NCI-H1105 treated with DMSO at 0.1 percent for 48 hours (cell line): ENCODE data around the gene CTDSP1.

Experiments
- DNase-seq: peaks from one replicate; lab custom pipeline; 2025; lab: John Stamatoyannopoulos, UW

CTDSP1 gene

DNA sequence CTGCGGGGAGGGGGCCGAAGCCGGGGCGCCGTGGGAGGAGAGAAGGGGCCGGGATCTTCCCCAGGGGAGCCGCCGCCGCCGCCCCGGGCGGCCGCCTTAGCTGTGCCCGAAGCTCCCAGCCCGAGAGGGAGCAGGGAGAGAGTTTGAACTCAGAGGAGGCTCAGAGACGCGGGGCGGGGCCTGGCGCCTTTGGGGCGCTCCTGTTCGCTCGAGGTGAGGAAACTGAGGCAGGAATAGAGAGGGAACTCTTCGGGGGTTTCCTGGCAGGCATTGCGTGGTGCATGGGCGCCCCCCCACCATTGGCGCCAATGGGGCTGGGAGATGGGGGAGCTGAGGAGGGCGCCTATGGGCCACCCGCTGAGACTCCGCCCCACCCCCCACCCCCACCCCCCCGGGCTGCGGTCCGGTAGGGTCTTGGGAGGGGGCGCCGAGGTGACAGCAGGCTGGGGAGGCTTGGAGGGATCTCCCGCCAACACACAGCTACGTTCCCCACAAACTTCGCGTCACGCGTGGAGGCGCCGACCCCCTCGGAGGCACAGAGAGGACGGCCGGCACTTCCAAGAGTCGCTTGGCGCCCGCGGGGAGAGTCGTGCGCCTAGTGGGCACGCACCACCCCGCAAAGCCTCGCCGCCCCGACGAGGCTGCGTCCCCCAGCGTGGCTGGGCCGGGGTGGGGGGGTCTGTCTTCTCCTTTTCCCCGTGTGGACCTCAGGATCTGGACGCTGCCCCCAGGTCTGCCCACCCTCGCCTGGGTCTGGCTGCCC, 680 bp downstream of the CTDSP1 start:
- no peak for DNase-seq

DNA sequence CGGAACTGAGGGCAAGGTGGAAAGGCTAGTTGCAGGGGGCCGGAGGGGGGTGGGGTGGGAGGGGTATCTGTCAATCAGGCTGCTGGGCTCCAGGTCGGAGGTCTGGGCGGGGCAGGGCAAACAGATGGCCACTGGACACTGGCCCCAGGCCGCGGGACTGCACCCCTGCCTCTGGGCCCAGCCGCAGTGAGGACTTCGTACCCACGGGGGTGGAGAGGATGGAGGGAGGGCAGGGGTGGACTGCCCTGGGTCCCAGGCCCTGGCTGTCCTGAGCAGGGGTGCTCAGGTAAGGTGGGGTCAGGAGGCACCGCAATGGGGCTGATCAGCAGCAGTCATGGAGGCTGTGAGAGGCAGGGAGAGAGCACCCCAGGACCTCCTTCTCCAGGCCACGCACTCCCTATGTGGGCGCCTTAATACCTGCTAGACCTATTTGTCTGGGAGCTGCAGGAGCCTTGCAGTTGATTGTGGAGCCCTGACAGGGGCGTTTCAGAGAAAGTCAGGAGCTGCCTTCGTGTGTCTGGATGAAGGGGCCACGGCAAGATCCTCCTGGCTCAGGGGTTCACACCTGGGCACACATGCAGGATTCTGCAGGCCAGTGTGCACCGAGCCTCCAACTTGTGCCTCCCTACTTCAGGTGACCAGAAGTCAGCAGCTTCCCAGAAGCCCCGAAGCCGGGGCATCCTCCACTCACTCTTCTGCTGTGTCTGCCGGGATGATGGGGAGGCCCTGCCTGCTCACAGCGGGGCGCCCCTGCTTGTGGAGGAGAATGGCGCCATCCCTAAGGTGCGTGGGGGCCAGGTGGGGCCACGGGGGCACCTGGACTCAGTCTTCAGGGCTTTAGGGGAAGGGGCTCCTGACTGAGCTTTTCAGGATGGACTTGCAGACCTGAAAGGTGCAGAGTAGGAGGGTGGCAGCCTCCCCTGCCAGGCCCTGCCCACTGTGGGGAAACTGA, 1.5 kb downstream of the CTDSP1 start:
- DNase-seq: no peak

DNA sequence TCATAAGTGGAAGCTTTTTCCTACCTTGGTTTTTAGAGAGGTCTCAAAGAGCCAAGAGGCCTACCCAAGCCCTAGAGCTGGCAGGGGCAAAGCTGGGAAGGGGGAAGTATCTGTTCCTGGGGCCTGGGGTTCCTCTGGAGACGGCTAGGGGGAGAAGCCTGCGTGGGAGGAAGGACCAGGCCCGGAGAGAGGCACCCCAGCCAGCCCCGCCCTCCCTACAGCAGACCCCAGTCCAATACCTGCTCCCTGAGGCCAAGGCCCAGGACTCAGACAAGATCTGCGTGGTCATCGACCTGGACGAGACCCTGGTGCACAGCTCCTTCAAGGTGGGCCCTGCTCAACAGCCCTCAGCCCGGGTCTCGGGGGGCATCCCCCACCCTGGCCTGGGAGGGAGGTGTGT, 2.2 kb downstream of the CTDSP1 start:
- DNase-seq: no peak

DNA sequence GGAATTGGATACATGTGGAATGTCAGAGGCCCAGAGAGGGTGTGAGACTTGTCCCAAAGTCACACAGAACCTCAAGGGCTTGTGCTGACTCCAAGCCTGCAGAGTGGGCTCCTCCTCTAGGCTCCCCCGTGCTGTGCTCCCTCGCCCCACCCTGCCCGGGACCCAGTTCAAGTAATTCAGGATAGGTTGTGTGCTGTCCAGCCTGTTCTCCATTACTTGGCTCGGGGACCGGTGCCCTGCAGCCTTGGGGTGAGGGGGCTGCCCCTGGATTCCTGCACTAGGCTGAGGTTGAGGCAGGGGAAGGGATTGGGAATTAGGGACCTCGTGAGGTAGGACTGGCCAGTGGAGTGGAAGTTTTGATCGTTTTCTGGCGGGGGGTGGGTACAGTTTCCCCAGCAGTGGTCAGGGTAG, 2.8 kb downstream of the CTDSP1 start:
- DNase-seq: no peak

DNA sequence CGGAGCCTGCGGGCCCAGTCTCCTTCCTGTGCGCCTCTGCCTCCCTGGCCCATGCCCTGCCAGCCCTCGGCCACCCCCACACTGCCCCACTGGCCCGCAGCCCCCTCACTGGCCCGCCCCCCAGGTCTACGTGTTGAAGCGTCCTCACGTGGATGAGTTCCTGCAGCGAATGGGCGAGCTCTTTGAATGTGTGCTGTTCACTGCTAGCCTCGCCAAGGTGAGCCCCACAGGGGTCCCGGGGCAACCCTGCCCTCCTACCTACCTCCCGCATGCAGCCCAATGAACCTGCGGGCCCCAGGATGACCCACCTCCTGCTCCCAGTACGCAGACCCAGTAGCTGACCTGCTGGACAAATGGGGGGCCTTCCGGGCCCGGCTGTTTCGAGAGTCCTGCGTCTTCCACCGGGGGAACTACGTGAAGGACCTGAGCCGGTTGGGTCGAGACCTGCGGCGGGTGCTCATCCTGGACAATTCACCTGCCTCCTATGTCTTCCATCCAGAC, 3.3 kb downstream of the CTDSP1 start:
- DNase-seq: no peak

DNA sequence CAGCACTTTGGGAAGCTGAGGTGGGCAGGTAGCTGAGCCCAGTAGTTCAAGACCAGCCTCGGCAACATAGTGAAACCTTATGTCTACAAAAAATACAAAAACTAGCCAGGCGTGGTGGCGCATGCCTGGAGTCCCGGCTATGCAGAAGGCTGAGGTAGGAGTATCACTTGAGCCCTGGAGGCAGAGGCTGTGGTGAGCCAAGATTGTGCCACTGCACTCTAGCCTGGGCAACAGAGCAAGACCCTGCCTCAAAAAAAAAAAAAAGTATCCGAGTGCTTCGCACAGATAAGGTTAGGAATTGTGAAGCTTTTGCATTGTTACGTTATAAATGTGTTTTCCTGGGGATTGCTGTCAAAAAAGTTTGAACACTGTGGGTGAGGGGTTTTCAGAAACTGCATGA, 4.1 kb downstream of the CTDSP1 start:
- DNase-seq: no peak

DNA sequence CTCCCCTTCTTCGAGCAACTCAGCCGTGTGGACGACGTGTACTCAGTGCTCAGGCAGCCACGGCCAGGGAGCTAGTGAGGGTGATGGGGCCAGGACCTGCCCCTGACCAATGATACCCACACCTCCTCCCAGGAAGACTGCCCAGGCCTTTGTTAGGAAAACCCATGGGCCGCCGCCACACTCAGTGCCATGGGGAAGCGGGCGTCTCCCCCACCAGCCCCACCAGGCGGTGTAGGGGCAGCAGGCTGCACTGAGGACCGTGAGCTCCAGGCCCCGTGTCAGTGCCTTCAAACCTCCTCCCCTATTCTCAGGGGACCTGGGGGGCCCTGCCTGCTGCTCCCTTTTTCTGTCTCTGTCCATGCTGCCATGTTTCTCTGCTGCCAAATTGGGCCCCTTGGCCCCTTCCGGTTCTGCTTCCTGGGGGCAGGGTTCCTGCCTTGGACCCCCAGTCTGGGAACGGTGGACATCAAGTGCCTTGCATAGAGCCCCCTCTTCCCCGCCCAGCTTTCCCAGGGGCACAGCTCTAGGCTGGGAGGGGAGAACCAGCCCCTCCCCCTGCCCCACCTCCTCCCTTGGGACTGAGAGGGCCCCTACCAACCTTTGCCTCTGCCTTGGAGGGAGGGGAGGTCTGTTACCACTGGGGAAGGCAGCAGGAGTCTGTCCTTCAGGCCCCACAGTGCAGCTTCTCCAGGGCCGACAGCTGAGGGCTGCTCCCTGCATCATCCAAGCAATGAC, 4.8 kb downstream of the CTDSP1 start:
- no peak for DNase-seq

DNA sequence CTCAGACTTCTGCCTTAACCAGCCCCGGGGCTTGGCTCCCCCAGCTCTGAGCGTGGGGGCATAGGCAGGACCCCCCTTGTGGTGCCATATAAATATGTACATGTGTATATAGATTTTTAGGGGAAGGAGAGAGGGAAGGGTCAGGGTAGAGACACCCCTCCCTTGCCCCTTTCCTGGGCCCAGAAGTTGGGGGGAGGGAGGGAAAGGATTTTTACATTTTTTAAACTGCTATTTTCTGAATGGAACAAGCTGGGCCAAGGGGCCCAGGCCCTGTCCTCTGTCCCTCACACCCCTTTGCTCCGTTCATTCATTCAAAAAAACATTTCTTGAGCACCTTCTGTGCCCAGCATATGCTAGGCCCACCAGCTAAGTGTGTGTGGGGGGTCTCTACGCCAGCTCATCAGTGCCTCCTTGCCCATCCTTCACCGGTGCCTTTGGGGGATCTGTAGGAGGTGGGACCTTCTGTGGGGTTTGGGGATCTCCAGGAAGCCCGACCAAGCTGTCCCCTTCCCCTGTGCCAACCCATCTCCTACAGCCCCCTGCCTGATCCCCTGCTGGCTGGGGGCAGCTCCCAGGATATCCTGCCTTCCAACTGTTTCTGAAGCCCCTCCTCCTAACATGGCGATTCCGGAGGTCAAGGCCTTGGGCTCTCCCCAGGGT, 5.5 kb downstream of the CTDSP1 start:
- no peak for DNase-seq

DNA sequence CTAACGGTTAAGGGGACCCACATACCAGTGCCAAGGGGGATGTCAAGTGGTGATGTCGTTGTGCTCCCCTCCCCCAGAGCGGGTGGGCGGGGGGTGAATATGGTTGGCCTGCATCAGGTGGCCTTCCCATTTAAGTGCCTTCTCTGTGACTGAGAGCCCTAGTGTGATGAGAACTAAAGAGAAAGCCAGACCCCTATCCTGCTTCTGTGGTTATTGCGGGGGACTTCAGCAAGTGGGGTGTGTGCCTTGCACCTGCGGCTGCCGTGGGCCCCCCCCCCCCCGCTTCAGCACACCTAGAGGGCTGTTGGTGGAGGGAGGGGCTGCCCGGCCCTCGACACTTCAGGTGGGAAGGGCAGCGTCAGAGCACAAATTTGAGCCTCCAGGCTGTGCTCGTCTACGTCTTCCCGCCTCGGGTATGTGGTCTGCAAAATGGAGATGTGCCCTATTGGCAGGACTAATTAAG, 6.1 kb downstream of the CTDSP1 start:
- peak; percentile 57 for DNase-seq

DNA sequence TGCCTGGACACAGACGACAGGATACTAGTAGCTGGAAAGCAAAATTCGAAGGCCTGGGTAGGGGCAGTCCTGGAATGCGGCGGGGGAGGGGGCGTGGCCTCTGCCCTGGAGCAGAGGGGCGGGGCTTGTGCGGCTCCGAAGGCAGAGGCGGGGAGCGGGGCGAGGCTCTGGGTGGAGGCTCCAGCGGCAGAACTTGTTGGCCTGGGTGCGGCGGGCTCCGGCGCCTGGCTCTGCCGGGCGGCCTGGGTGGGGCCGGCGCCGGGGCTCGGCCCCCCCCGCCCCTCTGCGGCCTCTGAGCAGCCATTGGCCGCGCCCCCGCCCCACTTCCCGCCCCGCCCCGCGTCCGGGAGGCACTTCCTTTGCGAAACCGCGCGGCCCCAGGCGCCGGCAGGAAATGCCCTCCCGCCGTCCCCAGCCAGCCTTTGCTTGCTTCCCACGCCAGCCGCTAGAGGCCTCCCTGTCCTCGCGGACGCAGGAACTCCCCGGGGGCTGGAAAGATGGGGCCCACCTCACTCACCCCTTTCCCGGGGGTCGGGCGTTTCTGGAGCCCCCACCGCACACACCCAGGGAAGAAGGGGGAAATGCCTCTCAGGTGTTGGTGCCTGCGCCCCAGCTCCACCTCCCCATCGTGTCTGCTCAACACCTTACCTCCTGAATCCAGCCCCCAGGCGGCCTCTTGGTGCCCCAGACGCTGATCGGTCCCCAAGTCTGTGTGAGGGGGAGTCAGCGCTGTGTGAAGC, 6.7 kb downstream of the CTDSP1 start:
- peak; percentile 89 for DNase-seq

DNA sequence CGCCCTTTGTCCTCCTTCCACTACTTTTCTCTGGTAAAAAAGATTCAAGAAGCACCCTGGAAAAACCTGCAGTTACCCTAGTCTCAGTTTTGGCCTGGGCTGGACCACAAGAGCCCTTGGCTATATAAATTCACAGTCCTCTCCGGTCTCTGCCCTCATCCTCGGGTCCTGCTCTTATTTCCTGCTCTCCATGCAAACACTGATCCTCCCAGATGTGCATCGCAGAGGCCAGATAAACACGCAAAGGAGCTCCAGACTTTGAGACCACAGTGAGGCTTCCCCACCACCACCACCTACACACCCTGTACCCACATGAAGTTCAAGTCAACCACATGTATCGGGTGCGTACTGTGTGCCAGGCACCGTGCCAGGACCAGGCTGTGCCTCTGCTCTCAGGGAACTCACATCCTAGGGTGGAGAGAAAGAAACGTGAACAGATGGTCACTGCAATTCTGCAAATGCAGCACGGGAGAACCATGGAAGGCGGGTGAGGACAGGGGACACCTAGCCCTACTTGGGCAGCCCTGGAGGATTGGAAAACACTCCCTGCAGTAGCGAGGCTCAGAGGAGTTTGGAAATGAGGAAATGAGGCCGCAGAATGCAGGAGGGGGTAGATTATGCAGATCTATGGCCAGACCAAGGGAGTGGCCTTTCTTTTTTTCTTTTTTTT, 7.4 kb downstream of the CTDSP1 start:
- peak; percentile 48 for DNase-seq

DNA sequence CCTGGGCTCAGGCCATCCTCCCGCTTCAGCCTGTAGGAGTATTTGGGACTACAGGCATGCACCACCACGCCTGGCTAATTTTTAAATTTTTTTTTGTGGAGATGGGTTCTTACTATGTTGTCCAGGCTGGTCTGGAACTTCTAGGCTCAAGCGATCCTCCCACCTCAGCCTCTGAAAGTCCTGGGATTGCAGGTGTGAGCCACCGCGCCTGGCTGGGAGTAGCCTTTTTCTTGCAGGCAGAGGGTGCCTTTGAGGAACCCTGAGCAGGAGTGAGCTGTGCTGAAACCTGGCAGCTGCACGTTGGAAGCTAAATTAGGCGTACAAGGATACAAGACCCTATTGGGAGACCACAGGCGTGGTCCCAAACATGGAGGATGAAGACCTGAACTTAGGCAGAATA, 8.0 kb downstream of the CTDSP1 start:
- no peak for DNase-seq

DNA sequence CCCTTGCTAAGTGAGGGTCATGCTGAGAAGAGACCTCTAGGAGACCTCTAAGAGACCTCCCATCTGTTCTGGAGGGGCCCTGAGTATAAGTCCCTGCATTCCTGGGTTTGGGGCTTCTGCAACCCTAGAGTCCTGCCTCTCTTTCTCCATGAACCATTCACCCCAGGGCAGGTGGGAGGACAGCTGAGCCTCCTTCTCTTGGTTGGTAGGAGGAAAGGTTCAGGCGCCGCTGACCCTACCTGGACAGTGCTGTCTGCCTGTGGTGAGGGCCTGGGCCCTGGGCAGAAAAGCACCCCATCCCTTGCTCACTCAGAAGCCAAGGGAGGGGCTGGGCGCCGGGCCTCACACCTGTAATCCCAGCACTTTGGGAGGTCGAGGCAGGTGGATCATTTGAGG, 18.7 kb downstream of the CTDSP1 start:
- no peak for DNase-seq

DNA sequence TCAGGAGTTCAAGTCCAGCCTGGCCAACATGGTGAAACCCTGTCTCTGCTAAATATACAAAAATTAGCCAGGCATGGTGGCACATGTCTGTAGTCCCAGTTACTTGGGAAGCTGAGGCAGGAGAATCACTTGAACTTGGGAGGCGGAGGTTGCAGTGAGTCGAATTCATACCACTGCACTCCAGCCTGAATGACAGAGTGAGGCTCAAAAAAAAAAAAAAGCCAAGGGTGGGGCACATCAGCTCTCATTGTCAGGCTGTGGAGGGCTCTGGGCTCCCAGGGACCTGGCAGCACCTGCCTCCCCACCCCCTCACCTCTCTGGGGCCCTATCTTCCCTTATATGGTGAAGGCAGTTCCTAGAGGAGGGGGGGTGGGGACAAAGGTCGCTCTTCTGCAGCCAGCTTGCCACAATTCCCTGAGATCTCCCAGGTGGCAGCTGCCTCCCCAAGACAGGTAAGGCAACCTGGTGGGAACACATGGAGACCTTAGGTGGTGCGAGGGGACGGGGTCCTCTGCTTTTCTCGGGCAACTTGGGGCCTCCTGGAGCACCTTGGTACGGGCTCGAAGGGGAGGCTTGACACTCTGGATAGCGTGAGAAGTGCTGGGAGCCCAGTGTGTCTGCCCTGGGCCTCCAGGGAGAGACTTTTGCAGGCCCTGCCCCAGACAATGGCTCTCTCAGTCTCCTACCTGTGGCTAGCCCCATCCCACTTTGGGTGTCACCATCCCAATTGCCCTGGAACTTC, 19.2 kb downstream of the CTDSP1 start, which contains the start of gene VIL1:
TSS of gene VIL1 (plus strand) at position 407 of the 742 bp plus-strand sequence. CDS start 4,656 bp downstream, outside the sequence.
- DNase-seq: peak; percentile 27

DNA sequence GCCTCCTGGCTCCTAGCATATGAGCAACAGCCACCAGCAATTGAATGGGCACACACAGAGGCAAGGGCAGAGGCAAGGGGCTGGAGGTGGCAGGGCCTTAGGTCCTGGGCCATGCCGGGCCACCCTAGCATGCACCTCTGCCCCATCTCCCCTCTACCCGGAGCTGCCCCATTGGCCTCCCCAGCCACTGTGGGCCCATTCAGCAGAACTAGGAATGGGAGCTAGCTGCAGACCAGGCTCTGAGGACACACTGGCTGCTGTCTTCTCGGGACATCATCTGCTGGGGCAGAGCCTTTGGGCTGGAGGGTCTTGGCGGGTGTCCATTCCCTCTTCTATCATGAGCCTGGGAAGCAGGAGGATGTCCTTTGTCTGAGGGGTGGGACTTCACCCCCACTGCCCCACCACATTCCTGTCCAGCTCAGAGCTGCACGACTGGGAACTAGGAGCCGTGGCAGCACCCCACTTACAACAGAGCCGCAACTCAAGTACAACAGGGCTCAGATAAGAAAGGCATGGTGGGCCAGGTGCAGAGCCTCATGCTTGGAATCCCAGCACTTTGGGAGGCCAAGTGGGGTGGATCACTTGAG, 20.1 kb downstream of the CTDSP1 start:
- DNase-seq: no peak

DNA sequence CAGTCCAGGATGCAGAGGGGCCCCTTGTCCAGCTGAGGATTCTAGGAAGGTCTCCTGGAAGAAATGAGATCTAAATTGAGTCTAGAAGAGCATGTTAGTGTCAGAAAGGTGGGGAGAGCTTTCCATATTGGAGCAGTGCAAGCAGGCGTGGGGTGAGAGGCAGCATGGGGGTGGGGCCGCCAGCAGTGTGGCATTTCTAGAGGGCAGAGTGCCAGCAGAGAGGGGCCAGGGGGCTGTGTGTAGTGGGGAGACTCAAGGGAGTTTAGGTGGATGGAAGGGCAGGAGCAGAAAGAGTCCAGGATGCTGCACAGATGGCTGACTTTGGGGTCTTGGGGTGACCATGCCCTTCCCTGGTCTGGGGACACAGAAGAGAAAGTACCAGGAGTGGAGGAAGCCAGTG, 21.4 kb downstream of the CTDSP1 start:
- no peak for DNase-seq

DNA sequence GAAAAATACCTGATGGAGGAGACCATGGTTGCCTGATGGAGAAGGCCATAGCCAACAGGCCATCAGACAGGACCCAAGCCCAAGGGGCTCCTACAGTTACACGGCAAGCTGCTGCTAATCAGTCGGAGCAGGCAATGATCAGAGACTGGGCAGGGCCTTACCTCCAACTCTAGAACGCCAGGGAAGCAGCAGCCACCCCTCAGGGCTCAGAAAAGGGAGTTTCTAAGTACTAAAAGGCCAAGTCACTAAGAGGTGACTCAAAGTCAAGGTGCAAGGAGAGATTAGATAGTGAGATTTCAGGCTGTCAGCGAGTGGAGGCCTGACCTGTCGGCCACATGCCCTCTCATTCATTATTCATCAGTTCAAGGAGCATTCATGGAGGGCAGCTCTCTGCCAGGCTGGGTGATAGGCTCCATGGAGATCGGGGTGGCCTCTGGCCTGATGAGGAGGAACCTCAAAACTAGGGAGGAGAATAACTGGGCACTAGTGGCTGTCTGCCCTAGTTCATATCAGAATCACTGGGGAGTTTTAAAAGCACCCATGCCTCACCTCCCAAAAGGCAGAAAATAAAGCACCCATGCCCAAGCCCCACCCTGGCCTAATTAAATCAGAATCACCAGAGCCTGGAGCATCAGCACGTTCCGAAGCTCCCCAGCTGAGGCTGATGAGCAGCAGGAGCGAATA, 22.9 kb downstream of the CTDSP1 start:
- no peak for DNase-seq

DNA sequence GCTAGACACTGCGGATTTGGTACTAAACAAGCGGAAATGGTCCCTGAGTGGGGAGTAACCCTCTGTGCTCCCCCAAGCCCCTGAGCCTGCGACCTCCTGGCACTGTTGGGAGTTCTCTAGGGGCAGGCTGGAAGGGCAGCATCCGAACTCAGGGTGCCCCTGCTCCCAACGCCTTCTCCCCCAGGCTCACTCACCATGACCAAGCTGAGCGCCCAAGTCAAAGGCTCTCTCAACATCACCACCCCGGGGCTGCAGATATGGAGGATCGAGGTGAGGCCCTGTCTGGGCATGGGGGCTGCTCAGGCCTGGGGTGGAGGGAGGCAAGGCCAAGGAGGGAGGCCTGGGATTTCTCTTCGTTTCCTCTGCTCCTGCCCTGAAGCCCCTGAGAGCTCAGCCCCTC, 23.9 kb downstream of the CTDSP1 start:
- no peak for DNase-seq

DNA sequence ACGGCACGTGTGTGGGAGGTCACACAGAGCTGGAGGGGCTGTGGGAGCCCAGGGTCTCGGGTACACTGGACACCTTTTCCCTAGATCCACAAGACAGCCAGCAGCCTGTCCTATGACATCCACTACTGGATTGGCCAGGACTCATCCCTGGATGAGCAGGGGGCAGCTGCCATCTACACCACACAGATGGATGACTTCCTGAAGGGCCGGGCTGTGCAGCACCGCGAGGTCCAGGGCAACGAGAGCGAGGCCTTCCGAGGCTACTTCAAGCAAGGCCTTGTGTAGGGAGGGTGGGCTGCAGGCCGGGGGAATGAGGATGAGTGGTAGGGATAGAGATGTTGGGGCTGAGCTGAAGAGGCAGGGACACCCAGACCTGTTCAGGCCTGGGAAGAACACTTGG, 25.9 kb downstream of the CTDSP1 start:
- DNase-seq: no peak
